ENCODE results near the gene MS4A8. TPM values are rescaled to one million over a fixed set of nuclear protein-coding genes. Genes with fewer than 3 reads are reported as not detected.

Gene MS4A8
- polyA plus RNA-seq, 1 donor: 0.18 TPM

DNA sequence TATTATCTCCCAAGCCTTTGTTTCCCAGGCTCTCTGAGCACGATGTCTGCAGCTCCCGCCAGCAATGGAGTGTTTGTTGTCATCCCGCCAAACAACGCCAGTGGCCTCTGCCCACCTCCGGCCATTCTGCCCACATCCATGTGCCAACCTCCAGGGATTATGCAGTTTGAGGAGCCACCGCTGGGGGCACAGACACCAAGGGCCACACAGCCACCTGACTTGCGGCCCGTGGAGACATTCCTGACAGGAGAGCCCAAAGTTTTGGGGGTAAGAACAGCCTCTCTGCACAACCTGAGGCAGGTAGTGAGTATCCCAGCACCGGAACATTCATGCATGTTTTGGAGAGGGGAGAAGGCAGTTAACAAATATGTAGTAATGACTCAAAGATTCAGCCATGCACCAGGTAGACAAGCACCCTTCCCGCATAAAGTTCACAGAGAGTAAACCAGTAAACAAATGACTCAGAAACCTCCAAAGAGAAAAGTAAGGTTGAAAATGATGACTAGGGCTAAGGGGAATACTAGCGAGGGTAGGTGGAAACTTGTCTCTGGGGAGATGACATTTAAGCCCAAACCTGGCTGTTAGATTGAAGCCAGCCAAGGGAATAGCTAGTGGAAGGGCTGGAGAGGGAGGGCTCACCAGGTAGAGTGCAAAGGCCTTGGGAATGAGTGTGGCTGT, 64.4 kb downstream of the MS4A8 start:
- DNase-seq: no peak

- no peak for DNase-seq
These were observed 65.5 kb downstream of the MS4A8 start for GRCh38 chr11:60764879-60765278.

- DNase-seq: no peak
These were observed 65.9 kb downstream of the MS4A8 start for GRCh38 chr11:60765355-60765754.

Other genes starting within 250 kb of the MS4A8 start
- 0.12 TPM for gene MS4A1, start 243.8 kb upstream of the MS4A8 start, polyA plus RNA-seq (ENCODE audit: insufficient read length)
- not detected for gene MS4A12, start 206.8 kb upstream of the MS4A8 start, polyA plus RNA-seq (ENCODE audit: insufficient read length)
- not detected for gene MS4A13, start 184.2 kb upstream of the MS4A8 start, polyA plus RNA-seq (ENCODE audit: insufficient read length)
- gene MS4A18, start 25.1 kb downstream of the MS4A8 start, polyA plus RNA-seq (ENCODE audit: insufficient read length): not detected
- not detected for gene MS4A15, start 57.3 kb downstream of the MS4A8 start, polyA plus RNA-seq (ENCODE audit: insufficient read length)
- gene MS4A10, start 85.7 kb downstream of the MS4A8 start, polyA plus RNA-seq (ENCODE audit: insufficient read length): 0.38 TPM
- 15.6 TPM for gene CCDC86, start 142.5 kb downstream of the MS4A8 start, polyA plus RNA-seq (ENCODE audit: insufficient read length)
- 0.17 TPM for gene PTGDR2, start 156.3 kb downstream of the MS4A8 start, polyA plus RNA-seq (ENCODE audit: insufficient read length)
- 0.30 TPM for gene ZP1, start 167.9 kb downstream of the MS4A8 start, polyA plus RNA-seq (ENCODE audit: insufficient read length)
- gene PRPF19, start 207.0 kb downstream of the MS4A8 start, polyA plus RNA-seq (ENCODE audit: insufficient read length): 127 TPM
- 76.0 TPM for gene TMEM109, start 214.5 kb downstream of the MS4A8 start, polyA plus RNA-seq (ENCODE audit: insufficient read length)
- gene TMEM132A, start 224.8 kb downstream of the MS4A8 start, polyA plus RNA-seq (ENCODE audit: insufficient read length): 58.7 TPM

All from left kidney (tissue), 2 donors.